SU-DHL-6 (cell line): ENCODE measurements around the gene ARHGAP6.

Source experiments
- CTCF ChIP-seq: fragments of 200-600 bp; sonication (generic); IDR thresholded peaks from one replicate; pipeline ENCODE4 v1.5.1; 2017; ENCODE audit warnings: antibody characterized with exemption, mild to moderate bottlenecking, low read length, moderate library complexity; ENCODE audit not compliant: insufficient read depth, poor library complexity, severe bottlenecking
- EZH2phosphoT487 ChIP-seq: fragments of 200-600 bp; sonication (generic), shearing (Covaris generic); conservative IDR thresholded peaks from 2 replicates; pipeline ENCODE4 v1.6.1; 2018; ENCODE audit warnings: mild to moderate bottlenecking, antibody characterized with exemption, low read length, moderate library complexity, mixed read lengths

GRCh38 chrX:11371106-11371505 is 294.6 kb downstream of the ARHGAP6 start:
- TF ChIP-seq CTCF: no peak
- TF ChIP-seq EZH2phosphoT487: no peak
